Adipocyte (in vitro differentiated cells): Measurements from ENCODE around the gene SH3D19.

Experiments
- DNase-seq: peaks from one replicate; pipeline ENCODE4 v3.0.0-alpha.2; 2015; ENCODE audit warnings: low read depth
- H3K27me3 ChIP-seq: replicated peaks from 2 replicates; pipeline ENCODE4 v1.7.0; 2013; ENCODE audit warnings: mild to moderate bottlenecking, low read length, moderate library complexity; ENCODE audit not compliant: control insufficient read depth, insufficient read depth
- H3K36me3 ChIP-seq: 2 replicates; pipeline ENCODE4 v1.7.0; 2013; ENCODE audit warnings: low read length, mild to moderate bottlenecking, moderate library complexity; ENCODE audit not compliant: control insufficient read depth, insufficient read depth, severe bottlenecking
- H3K4me1 ChIP-seq: 2 replicates; pipeline ENCODE4 v1.7.0; 2013; ENCODE audit warnings: mild to moderate bottlenecking, low read length, moderate library complexity; ENCODE audit not compliant: control insufficient read depth, insufficient read depth
- H3K4me3 ChIP-seq: 2 replicates; pipeline ENCODE4 v1.7.0; 2013; ENCODE audit warnings: mild to moderate bottlenecking, low read length, moderate library complexity
- H3K9ac ChIP-seq: 2 replicates; pipeline ENCODE4 v1.7.0; 2013; ENCODE audit warnings: mild to moderate bottlenecking, low read length, moderate library complexity
- H3K9me3 ChIP-seq: 2 replicates; pipeline ENCODE4 v1.7.0; 2013; ENCODE audit warnings: mild to moderate bottlenecking, low read length, moderate library complexity; ENCODE audit not compliant: control insufficient read depth

Gene SH3D19

GRCh38 chr4:151325111-151325948 is at the start of gene SH3D19:
Gene SH3D19 (minus strand): TSS chr4:151325605. CDS start chr4:151325352, 253 bp downstream.
- H3K27me3 ChIP-seq: no peaks in the 10 kb centered on the region
- H3K9me3 ChIP-seq: no peaks in the 10 kb centered on the region
- H3K9ac ChIP-seq: peak within 1 kb of the TSS; percentile 76
- no peaks in the 10 kb centered on the region for H3K36me3 ChIP-seq
- H3K4me3 ChIP-seq: peak within 1 kb of the TSS; percentile 92
- H3K4me1 ChIP-seq: peaks cover 24% of the 10 kb centered on the region
- peak; percentile 76 for DNase-seq

GRCh38 chr4:151362404-151363164 is 37.2 kb upstream of the SH3D19 start:
- H3K4me3 ChIP-seq: no peak overlapping the region
- no peaks in the 10 kb centered on the region for H3K9me3 ChIP-seq
- no peaks in the 10 kb centered on the region for H3K36me3 ChIP-seq
- H3K4me1 ChIP-seq: peaks cover 10% of the 10 kb centered on the region
- H3K27me3 ChIP-seq: no peaks in the 10 kb centered on the region
- peak overlapping the region; percentile 38 for H3K9ac ChIP-seq
- DNase-seq: peak; percentile 95

- H3K4me3 ChIP-seq: no peak overlapping the region
- peaks cover 10% of the 10 kb centered on the region for H3K4me1 ChIP-seq
- H3K9me3 ChIP-seq: no peaks in the 10 kb centered on the region
- H3K9ac ChIP-seq: no peak overlapping the region
- no peaks in the 10 kb centered on the region for H3K36me3 ChIP-seq
- DNase-seq: no peak
- H3K27me3 ChIP-seq: no peaks in the 10 kb centered on the region
Observed at GRCh38 chr4:151361966-151362365, 36.6 kb upstream of the SH3D19 start.

- H3K27me3 ChIP-seq: no peaks in the 10 kb centered on the region
- peaks cover 15% of the 10 kb centered on the region for H3K4me1 ChIP-seq
- DNase-seq: no peak
- H3K9ac ChIP-seq: no peak overlapping the region
- no peaks in the 10 kb centered on the region for H3K36me3 ChIP-seq
- no peaks in the 10 kb centered on the region for H3K9me3 ChIP-seq
- H3K4me3 ChIP-seq: no peak overlapping the region
Observed at GRCh38 chr4:151361126-151361525, 35.7 kb upstream of the SH3D19 start.

GRCh38 chr4:151359576-151359975 is 34.2 kb upstream of the SH3D19 start:
- H3K4me3 ChIP-seq: no peak overlapping the region
- no peak overlapping the region for H3K9ac ChIP-seq
- H3K36me3 ChIP-seq: no peaks in the 10 kb centered on the region
- H3K4me1 ChIP-seq: peaks cover 15% of the 10 kb centered on the region
- no peaks in the 10 kb centered on the region for H3K9me3 ChIP-seq
- no peak for DNase-seq
- no peaks in the 10 kb centered on the region for H3K27me3 ChIP-seq

DNA sequence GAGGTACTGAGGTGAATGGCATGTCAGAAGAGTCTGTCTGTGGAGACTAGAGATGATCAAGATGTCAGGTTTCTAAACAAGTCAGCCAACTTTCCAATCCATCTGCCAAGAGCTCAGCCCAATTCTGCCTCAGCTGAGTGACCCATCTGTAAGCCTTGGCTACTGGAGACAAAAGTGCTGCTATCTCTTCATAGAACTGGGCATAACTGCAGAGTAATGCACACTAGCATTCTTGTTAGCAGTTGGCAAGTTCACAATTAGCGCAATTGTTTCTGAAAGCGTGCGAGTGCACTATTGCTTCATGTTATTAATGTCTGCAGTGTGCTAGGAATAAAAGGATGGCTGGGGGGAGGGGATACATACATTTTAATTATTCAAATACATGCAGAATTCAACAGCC is 32.9 kb upstream of the SH3D19 start:
- Histone ChIP-seq H3K4me3 (no peak overlapping the region), H3K36me3 (no peaks in the 10 kb centered on the region), H3K4me1 (peaks cover 15% of the 10 kb centered on the region), H3K9ac (no peak overlapping the region), H3K27me3 (no peaks in the 10 kb centered on the region), H3K9me3 (no peaks in the 10 kb centered on the region)
- DNase-seq: no peak

- no peak overlapping the region for H3K4me3 ChIP-seq
- H3K4me1 ChIP-seq: peaks cover 15% of the 10 kb centered on the region
- H3K36me3 ChIP-seq: no peaks in the 10 kb centered on the region
- H3K27me3 ChIP-seq: no peaks in the 10 kb centered on the region
- H3K9me3 ChIP-seq: no peaks in the 10 kb centered on the region
- H3K9ac ChIP-seq: no peak overlapping the region
- DNase-seq: no peak
Observed at GRCh38 chr4:151356510-151356909, 31.1 kb upstream of the SH3D19 start.

- Histone ChIP-seq H3K4me1 (peaks cover 12% of the 10 kb centered on the region), H3K9me3 (no peaks in the 10 kb centered on the region), H3K9ac (no peak overlapping the region), H3K4me3 (no peak overlapping the region), H3K36me3 (no peaks in the 10 kb centered on the region), H3K27me3 (no peaks in the 10 kb centered on the region)
- no peak for DNase-seq
Observed at GRCh38 chr4:151355155-151355554, 29.8 kb upstream of the SH3D19 start.

- H3K4me1 ChIP-seq: no peaks in the 10 kb centered on the region
- no peak overlapping the region for H3K4me3 ChIP-seq
- no peak for DNase-seq
- H3K9ac ChIP-seq: no peak overlapping the region
- H3K27me3 ChIP-seq: no peaks in the 10 kb centered on the region
- no peaks in the 10 kb centered on the region for H3K36me3 ChIP-seq
- no peaks in the 10 kb centered on the region for H3K9me3 ChIP-seq
Observed at GRCh38 chr4:151347490-151348235, 22.3 kb upstream of the SH3D19 start.

DNA sequence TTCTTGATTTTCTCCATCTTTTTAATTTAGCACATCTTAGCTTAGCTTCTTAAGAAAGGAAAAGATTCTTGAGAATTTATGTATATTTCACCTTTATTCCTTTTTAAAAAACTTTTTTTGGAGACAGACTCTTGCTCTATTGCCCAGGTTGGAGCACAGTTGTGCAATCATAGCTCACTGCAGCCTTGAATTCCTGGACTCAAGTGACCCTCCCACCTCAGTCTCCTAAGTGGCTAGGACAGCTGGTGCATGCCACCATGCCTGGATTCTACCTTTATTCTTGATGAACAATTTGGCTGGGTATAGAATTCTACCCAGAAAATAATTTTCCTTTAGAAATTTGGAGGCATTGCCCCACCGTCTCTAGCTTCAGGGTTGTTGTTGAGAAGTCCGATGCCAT is 19.5 kb upstream of the SH3D19 start:
- no peaks in the 10 kb centered on the region for H3K36me3 ChIP-seq
- H3K27me3 ChIP-seq: no peaks in the 10 kb centered on the region
- no peak overlapping the region for H3K9ac ChIP-seq
- peaks cover 4% of the 10 kb centered on the region for H3K4me1 ChIP-seq
- no peak for DNase-seq
- H3K9me3 ChIP-seq: no peaks in the 10 kb centered on the region
- H3K4me3 ChIP-seq: no peak overlapping the region
